ENCODE data around the gene LMX1B. TPM values are rescaled to one million over a fixed set of nuclear protein-coding genes. Genes with fewer than 3 reads are reported as not detected.

LMX1B gene
- total RNA-seq, 1 experiment from 2014 or later: not detected

GRCh38 chr9:126681336-126681735 is 67.6 kb downstream of the LMX1B start:
- Histone ChIP-seq H3K9me3 (ENCODE audit: low read depth, low read length, poor library complexity, severe bottlenecking) (no peaks in the 10 kb centered on the region), H3K4me1 (ENCODE audit: insufficient read depth, low read length, poor library complexity, severe bottlenecking) (no peaks in the 10 kb centered on the region), H3K4me3 (ENCODE audit: low read depth, low read length, poor library complexity, severe bottlenecking) (no peak overlapping the region), H3K27ac (ENCODE audit: low read depth, low read length, poor library complexity, severe bottlenecking) (no peak overlapping the region), H3K36me3 (ENCODE audit: insufficient read depth, low read length, poor library complexity, severe bottlenecking) (no peaks in the 10 kb centered on the region), H3K27me3 (replicated peaks; ENCODE audit: insufficient read depth, low read depth, low read length, poor library complexity) (peaks cover 96% of the 10 kb centered on the region)
- no peak for TF ChIP-seq EZH2 (IDR thresholded peaks at IDR 0.05; ENCODE audit: borderline replicate concordance, low read depth, low read length, poor library complexity, severe bottlenecking)
- no peak for TF ChIP-seq CTCF (conservative IDR thresholded peaks at IDR 0.05; ENCODE audit: low read depth, low read length)
- POLR2A ChIA-PET (ENCODE audit: low non-redundant PET): no interaction called here
- intact Hi-C loops (cut with micrococcal nuclease; ENCODE audit: unreplicated experiment): no loop called here
- CTCF ChIA-PET: no interaction called here
- no peak for DNase-seq (ENCODE audit: low spot score)
- no TSS peak for BruUV-seq (replicated peaks)

- ChIA-PET CTCF (interaction anchor here (0.6 kb wide), 1 partner anchor 1682 kb away, joined by 10 read pairs; no protein-coding TSS in a partner anchor), POLR2A (ENCODE audit: low non-redundant PET) (no interaction called here)
- Histone ChIP-seq H3K27ac (ENCODE audit: low read depth, low read length, poor library complexity, severe bottlenecking) (no peak overlapping the region), H3K36me3 (ENCODE audit: insufficient read depth, low read length, poor library complexity, severe bottlenecking) (no peaks in the 10 kb centered on the region), H3K9me3 (ENCODE audit: low read depth, low read length, poor library complexity, severe bottlenecking) (no peaks in the 10 kb centered on the region), H3K27me3 (replicated peaks; ENCODE audit: insufficient read depth, low read depth, low read length, poor library complexity) (peaks cover 94% of the 10 kb centered on the region), H3K4me3 (ENCODE audit: low read depth, low read length, poor library complexity, severe bottlenecking) (no peak overlapping the region), H3K4me1 (ENCODE audit: insufficient read depth, low read length, poor library complexity, severe bottlenecking) (no peaks in the 10 kb centered on the region)
- TF ChIP-seq CTCF (conservative IDR thresholded peaks at IDR 0.05; ENCODE audit: low read depth, low read length) (no peak), EZH2 (IDR thresholded peaks at IDR 0.05; ENCODE audit: borderline replicate concordance, low read depth, low read length, poor library complexity, severe bottlenecking) (peak; percentile 73)
- intact Hi-C loops (cut with micrococcal nuclease; ENCODE audit: unreplicated experiment): no loop called here
- no TSS peak for BruUV-seq (replicated peaks)
- DNase-seq (ENCODE audit: low spot score): no peak
Observed at GRCh38 chr9:126682113-126682810, 68.5 kb downstream of the LMX1B start.

- ChIA-PET CTCF (interaction anchor here (0.6 kb wide), 1 partner anchor 1682 kb away, joined by 10 read pairs; no protein-coding TSS in a partner anchor), POLR2A (ENCODE audit: low non-redundant PET) (no interaction called here)
- H3K4me3 ChIP-seq (ENCODE audit: low read depth, low read length, poor library complexity, severe bottlenecking): no peak overlapping the region
Observed at GRCh38 chr9:126682928-126683697, 69.4 kb downstream of the LMX1B start.

More at GRCh38 chr9:126682928-126683697, 69.4 kb downstream of the LMX1B start:
- intact Hi-C loops (cut with micrococcal nuclease; ENCODE audit: unreplicated experiment): no loop called here
- TF ChIP-seq EZH2 (IDR thresholded peaks at IDR 0.05; ENCODE audit: borderline replicate concordance, low read depth, low read length, poor library complexity, severe bottlenecking) (peak; percentile 84), CTCF (conservative IDR thresholded peaks at IDR 0.05; ENCODE audit: low read depth, low read length) (no peak)
- Histone ChIP-seq H3K27ac (ENCODE audit: low read depth, low read length, poor library complexity, severe bottlenecking) (no peak overlapping the region), H3K9me3 (ENCODE audit: low read depth, low read length, poor library complexity, severe bottlenecking) (no peaks in the 10 kb centered on the region), H3K27me3 (replicated peaks; ENCODE audit: insufficient read depth, low read depth, low read length, poor library complexity) (peaks cover 94% of the 10 kb centered on the region), H3K36me3 (ENCODE audit: insufficient read depth, low read length, poor library complexity, severe bottlenecking) (no peaks in the 10 kb centered on the region), H3K4me1 (ENCODE audit: insufficient read depth, low read length, poor library complexity, severe bottlenecking) (no peaks in the 10 kb centered on the region)
- DNase-seq (ENCODE audit: low spot score): no peak
- no TSS peak for BruUV-seq (replicated peaks)
